Endodermal cell (in vitro differentiated cells): Measurements from ENCODE around the gene APPL2. TPM values are rescaled to one million over a fixed set of nuclear protein-coding genes. Genes with fewer than 3 reads are reported as not detected.
"Not testable (repeated sequence)": the region's sequence is repeated elsewhere in the genome, so short reads cannot be mapped to it uniquely, and the experiment has no call there.

Experiments used
- DNase-seq: peaks from one replicate; pipeline ENCODE4 v3.0.0-alpha.2; 2017
- H3K27ac ChIP-seq: 2 replicates; pipeline ENCODE4 v1.5.1; 2013; ENCODE audit warnings: mild to moderate bottlenecking, low read depth, low read length, moderate library complexity
- H3K27me3 ChIP-seq: 2 replicates; pipeline ENCODE4 v1.6.1; 2013; ENCODE audit warnings: mild to moderate bottlenecking, low read length, moderate library complexity; ENCODE audit not compliant: insufficient read depth, control insufficient read depth, poor library complexity, severe bottlenecking
- H3K36me3 ChIP-seq: 2 replicates; pipeline ENCODE4 v1.7.0; 2013; ENCODE audit warnings: mild to moderate bottlenecking, low read length, moderate library complexity; ENCODE audit not compliant: control insufficient read depth, insufficient read depth
- H3K4me1 ChIP-seq: one replicate; pipeline ENCODE4 v1.7.0; 2013; ENCODE audit warnings: low read length; ENCODE audit not compliant: control insufficient read depth, insufficient read depth
- H3K4me3 ChIP-seq: 2 replicates; pipeline ENCODE4 v1.5.1; 2013; ENCODE audit warnings: mild to moderate bottlenecking, low read length, moderate library complexity
- H3K9ac ChIP-seq: 2 replicates; pipeline ENCODE4 v1.6.1; 2013; ENCODE audit warnings: mild to moderate bottlenecking, low read length, moderate library complexity; ENCODE audit not compliant: poor library complexity, severe bottlenecking; ENCODE audit errors: extremely low read depth
- H3K9me3 ChIP-seq: 2 replicates; pipeline ENCODE4 v1.6.1; 2013; ENCODE audit warnings: mild to moderate bottlenecking, low read length, moderate library complexity; ENCODE audit not compliant: control insufficient read depth
- H3K27ac Mint-ChIP-seq: 2 replicates; pipeline ENCODE4 v1.8.0; 2020; ENCODE audit warnings: mixed read lengths
- H3K27me3 Mint-ChIP-seq: 2 replicates; pipeline ENCODE4 v1.8.0; 2021; ENCODE audit warnings: mild to moderate bottlenecking, mixed read lengths; ENCODE audit not compliant: insufficient read depth
- H3K36me3 Mint-ChIP-seq: 2 replicates; pipeline ENCODE4 v1.8.0; 2020; ENCODE audit warnings: low read depth, mixed read lengths
- H3K4me1 Mint-ChIP-seq: 2 replicates; pipeline ENCODE4 v1.8.0; 2020; ENCODE audit warnings: mixed read lengths
- H3K4me3 Mint-ChIP-seq: 2 replicates; pipeline ENCODE4 v1.8.0; 2020; ENCODE audit warnings: mild to moderate bottlenecking, moderate library complexity, mixed read lengths
- H3K9me3 Mint-ChIP-seq: 2 replicates; pipeline ENCODE4 v1.8.0; 2020; ENCODE audit warnings: mild to moderate bottlenecking, mixed read lengths
- WGBS, 2 experiments: methylation state at CpG; one replicate each; pipeline versions ENCODE4 v1.1.5 to v1.1.7; 2013; ENCODE audit warnings: missing lambda C conversion rate in 2 of 2, mixed read lengths in 1 of 2; ENCODE audit not compliant: insufficient coverage in 1 of 2, insufficient read length in 1 of 2; 5-methylcytosine and 5-hydroxymethylcytosine counted together
- total RNA-seq, 2 donors: library from RNA; stranded (reverse); fragmentation: NEBNext Ultra II Directional in 1 of 2; extraction: Animal tissue kit (Norgen Biotek cat#: 25700) in 1 of 2; gene quantifications; 2 replicates in 1 of 2; 3 replicates in 1 of 2; pipeline ENCODE4 v1.2.1, GENCODE V29; 2021
- TF ChIP-seq, protein P1 (sequence below): fragments of 200-600 bp; sonication (generic); conservative IDR thresholded peaks from 2 replicates; pipeline ENCODE4 v1.5.0; 2021; ENCODE audit warnings: antibody characterized with exemption, mild to moderate bottlenecking

Gene APPL2
- total RNA-seq, 2 donors from 2014 or later: 31.8 to 35.2 TPM

DNA sequence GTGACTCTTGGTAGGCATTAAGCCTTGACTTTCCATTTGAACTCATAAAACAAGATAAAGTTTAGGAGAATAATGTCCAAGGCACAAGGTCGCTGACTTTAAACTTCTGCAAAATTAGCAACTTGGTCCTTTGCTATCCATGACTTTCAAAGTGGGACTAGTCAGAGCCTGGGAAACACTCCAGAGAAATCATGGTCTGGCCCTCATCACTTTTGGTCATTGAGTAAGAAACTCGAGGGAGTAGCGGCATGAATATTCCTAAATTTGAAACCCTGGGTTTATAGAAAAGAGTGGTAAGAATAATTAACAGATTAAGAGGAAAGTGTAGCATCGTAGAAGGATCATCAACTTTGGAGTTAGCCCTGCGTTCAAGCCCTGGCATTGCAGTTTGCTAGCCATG is 16.9 kb upstream of the APPL2 start:
- DNase-seq: no peak
- peaks cover 3% of the 10 kb centered on the region for H3K9me3 Mint-ChIP-seq
- H3K4me3 ChIP-seq: no peak overlapping the region
- no peak overlapping the region for H3K4me3 Mint-ChIP-seq
- no peak overlapping the region for H3K27ac ChIP-seq
- H3K36me3 Mint-ChIP-seq: no peaks in the 10 kb centered on the region
- H3K27me3 Mint-ChIP-seq: no peaks in the 10 kb centered on the region
- no peaks in the 10 kb centered on the region for H3K27me3 ChIP-seq
- H3K36me3 ChIP-seq: no peaks in the 10 kb centered on the region
- H3K9me3 ChIP-seq: no peaks in the 10 kb centered on the region
- no peaks in the 10 kb centered on the region for H3K4me1 ChIP-seq
- no peaks in the 10 kb centered on the region for H3K4me1 Mint-ChIP-seq
- no peak overlapping the region for H3K27ac Mint-ChIP-seq
- H3K9ac ChIP-seq: no peak overlapping the region
- 90% methylated on average over 5 of the region's 5 CpGs for WGBS, 2 experiments
- TF ChIP-seq, protein P1, sequence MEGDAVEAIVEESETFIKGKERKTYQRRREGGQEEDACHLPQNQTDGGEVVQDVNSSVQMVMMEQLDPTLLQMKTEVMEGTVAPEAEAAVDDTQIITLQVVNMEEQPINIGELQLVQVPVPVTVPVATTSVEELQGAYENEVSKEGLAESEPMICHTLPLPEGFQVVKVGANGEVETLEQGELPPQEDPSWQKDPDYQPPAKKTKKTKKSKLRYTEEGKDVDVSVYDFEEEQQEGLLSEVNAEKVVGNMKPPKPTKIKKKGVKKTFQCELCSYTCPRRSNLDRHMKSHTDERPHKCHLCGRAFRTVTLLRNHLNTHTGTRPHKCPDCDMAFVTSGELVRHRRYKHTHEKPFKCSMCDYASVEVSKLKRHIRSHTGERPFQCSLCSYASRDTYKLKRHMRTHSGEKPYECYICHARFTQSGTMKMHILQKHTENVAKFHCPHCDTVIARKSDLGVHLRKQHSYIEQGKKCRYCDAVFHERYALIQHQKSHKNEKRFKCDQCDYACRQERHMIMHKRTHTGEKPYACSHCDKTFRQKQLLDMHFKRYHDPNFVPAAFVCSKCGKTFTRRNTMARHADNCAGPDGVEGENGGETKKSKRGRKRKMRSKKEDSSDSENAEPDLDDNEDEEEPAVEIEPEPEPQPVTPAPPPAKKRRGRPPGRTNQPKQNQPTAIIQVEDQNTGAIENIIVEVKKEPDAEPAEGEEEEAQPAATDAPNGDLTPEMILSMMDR: no peak

DNA sequence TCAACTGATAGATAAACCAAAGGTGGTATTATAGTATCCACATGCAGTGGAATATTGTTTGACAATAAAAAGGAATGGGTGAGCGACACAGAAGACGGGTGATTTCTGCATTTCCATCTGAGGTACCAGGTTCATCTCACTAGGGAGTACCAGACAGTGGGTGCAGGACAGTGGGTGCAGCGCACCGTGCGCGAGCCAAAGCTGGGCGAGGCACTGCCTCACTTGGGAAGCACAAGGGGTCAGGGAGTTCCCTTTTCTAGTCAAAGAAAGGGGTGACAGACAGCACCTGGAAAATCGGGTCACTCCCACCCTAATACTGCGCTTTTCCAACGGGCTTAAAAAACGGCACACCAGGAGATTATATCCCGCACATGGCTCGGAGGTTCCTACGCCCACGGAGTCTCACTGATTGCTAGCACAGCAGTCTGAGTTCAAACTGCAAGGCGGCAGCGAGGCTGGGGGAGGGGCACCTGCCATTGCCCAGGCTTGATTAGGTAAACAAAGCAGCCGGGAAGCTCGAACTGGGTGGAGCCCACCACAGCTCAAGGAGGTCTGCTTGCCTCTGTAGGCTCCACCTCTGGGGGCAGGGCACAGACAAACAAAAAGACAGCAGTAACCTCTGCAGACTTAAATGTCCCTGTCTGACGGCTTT is 9.9 kb upstream of the APPL2 start:
- H3K36me3 ChIP-seq, H3K4me1 ChIP-seq, H3K4me1 Mint-ChIP-seq, H3K4me3 Mint-ChIP-seq, H3K36me3 Mint-ChIP-seq, H3K27me3 ChIP-seq, H3K27ac ChIP-seq, H3K9ac ChIP-seq, DNase-seq, H3K27ac Mint-ChIP-seq, H3K27me3 Mint-ChIP-seq: not testable (repeated sequence)
- H3K9me3 Mint-ChIP-seq: peaks cover 22% of the 10 kb centered on the region
- WGBS, 2 experiments: 87 to 92% methylated on average over 7 to 19 of the region's 20 CpGs
- peak overlapping the region; percentile 35 for H3K4me3 ChIP-seq
- H3K9me3 ChIP-seq: peaks cover 12% of the 10 kb centered on the region

DNA sequence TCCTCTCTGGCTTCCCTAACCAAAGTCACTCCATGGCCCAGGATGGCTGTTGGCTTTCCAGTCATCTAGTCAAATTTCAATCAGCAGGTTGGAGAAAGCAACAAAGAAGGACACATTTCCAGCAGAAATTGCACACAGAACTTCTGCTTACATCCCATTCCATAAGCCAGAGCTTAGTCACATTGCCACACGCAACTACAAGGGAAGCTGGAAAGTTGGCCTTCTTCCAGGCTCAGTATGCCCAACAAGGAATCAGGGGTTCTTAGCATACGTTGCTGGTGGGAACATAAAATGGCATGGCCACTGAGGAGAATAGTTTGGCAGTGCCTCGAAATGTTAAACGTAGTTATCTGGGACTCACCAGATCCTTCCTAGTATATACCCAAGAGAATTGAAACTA is 9.3 kb upstream of the APPL2 start:
- Histone ChIP-seq H3K4me3 (peak overlapping the region; percentile 35), H3K27me3 (peaks cover 9% of the 10 kb centered on the region), H3K4me1 (no peaks in the 10 kb centered on the region), H3K36me3 (no peaks in the 10 kb centered on the region), H3K27ac (no peak overlapping the region), H3K9ac (no peak overlapping the region), H3K9me3 (peaks cover 12% of the 10 kb centered on the region)
- Mint-ChIP-seq H3K4me3 (no peak overlapping the region), H3K9me3 (peaks cover 20% of the 10 kb centered on the region), H3K27me3 (no peaks in the 10 kb centered on the region), H3K4me1 (no peaks in the 10 kb centered on the region), H3K27ac (no peak overlapping the region), H3K36me3 (no peaks in the 10 kb centered on the region)
- no peak for DNase-seq
- WGBS, 2 experiments: 90 to 94% methylated on average over 3 to 4 of the region's 4 CpGs
- TF ChIP-seq, protein P1: no peak

DNA sequence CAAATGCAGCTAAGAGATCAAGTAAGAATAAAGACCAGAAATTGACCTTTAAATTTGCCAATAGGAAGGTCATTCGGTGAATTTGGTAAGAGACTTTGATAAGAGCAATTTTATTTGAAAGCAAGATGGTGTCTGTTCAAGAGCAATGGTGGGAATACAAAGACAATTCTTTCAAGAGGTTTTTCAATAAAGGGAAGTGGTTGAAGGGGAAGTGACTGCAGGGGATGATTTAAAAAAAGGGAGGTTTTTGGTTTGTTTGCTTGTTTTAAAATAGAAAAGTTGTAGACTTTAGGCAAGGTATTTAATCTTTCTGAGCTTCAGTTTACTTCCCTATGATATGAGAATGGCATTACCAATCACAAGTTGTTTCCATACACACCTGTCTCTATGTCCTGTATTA is 4.3 kb upstream of the APPL2 start:
- Histone ChIP-seq H3K9ac (no peak overlapping the region), H3K9me3 (peaks cover 6% of the 10 kb centered on the region), H3K27ac (no peak overlapping the region), H3K36me3 (no peaks in the 10 kb centered on the region), H3K27me3 (peaks cover 28% of the 10 kb centered on the region), H3K4me3 (no peak overlapping the region), H3K4me1 (no peaks in the 10 kb centered on the region)
- Mint-ChIP-seq H3K4me1 (peaks cover 2% of the 10 kb centered on the region), H3K36me3 (no peaks in the 10 kb centered on the region), H3K4me3 (no peak overlapping the region), H3K27me3 (peaks cover 5% of the 10 kb centered on the region), H3K9me3 (peaks cover 8% of the 10 kb centered on the region), H3K27ac (no peak overlapping the region)
- 89 to 93% methylated on average over 1 of the region's 1 CpG for WGBS, 2 experiments
- DNase-seq: no peak
- TF ChIP-seq, protein P1: no peak
